Neural cell (in vitro differentiated cells): ENCODE measurements around the gene MISP. TPM values are rescaled to one million over a fixed set of nuclear protein-coding genes. Genes with fewer than 3 reads are reported as not detected.

Source experiments
- H2AFZ ChIP-seq: fragments of 200-600, 300-800 bp; sonication (generic), shearing (Covaris generic); 2 replicates; pipeline ENCODE4 v1.6.0; 2014; ENCODE audit warnings: low read depth, mild to moderate bottlenecking, antibody characterized with exemption, low read length, moderate library complexity
- H3F3A ChIP-seq: fragments of 200-600 bp; shearing (Covaris generic); 2 replicates; pipeline ENCODE4 v1.6.1; 2016; ENCODE audit warnings: mild to moderate bottlenecking, moderate library complexity, mixed read lengths, antibody characterized with exemption, low read length; ENCODE audit not compliant: insufficient read depth, poor library complexity, severe bottlenecking
- H3K27ac ChIP-seq: fragments of 200-600, 300-800 bp; sonication (generic), shearing (Covaris generic); 2 replicates; pipeline ENCODE4 v1.5.1; 2014; ENCODE audit warnings: mild to moderate bottlenecking, low read length, moderate library complexity
- H3K27me3 ChIP-seq: fragments of 300-800, 200-600 bp; sonication (generic), shearing (Covaris generic); 2 replicates; pipeline ENCODE4 v1.6.0; 2014; ENCODE audit warnings: mild to moderate bottlenecking, low read depth, low read length, moderate library complexity; ENCODE audit not compliant: insufficient read depth
- H3K36me3 ChIP-seq: fragments of 300-800, 200-600 bp; sonication (generic), shearing (Covaris generic); 2 replicates; pipeline ENCODE4 v1.5.1; 2014; ENCODE audit warnings: mild to moderate bottlenecking, antibody characterized with exemption, low read length, moderate library complexity; ENCODE audit not compliant: insufficient read depth
- H3K4me2 ChIP-seq: fragments of 300-800, 200-600 bp; sonication (generic), shearing (Covaris generic); 2 replicates; pipeline ENCODE4 v1.6.0; 2014; ENCODE audit warnings: mild to moderate bottlenecking, low read length
- H3K4me3 ChIP-seq: fragments of 300-800, 200-600 bp; sonication (generic), shearing (Covaris generic); 2 replicates; pipeline ENCODE4 v1.5.1; 2014; ENCODE audit warnings: mild to moderate bottlenecking, low read length, moderate library complexity
- H3K79me2 ChIP-seq: fragments of 200-600 bp; shearing (Covaris generic); replicated peaks from 2 replicates; pipeline ENCODE4 v1.6.0; 2014; ENCODE audit warnings: mild to moderate bottlenecking, low read length, moderate library complexity; ENCODE audit not compliant: insufficient read depth
- H3K9ac ChIP-seq: fragments of 300-800, 200-600 bp; sonication (generic), shearing (Covaris generic); 2 replicates; pipeline ENCODE4 v1.6.1; 2016; ENCODE audit warnings: mild to moderate bottlenecking, low read length, mixed read lengths
- H3K9me2 ChIP-seq: fragments of 200-600 bp; shearing (Covaris generic); 2 replicates; pipeline ENCODE4 v1.6.1; 2016; ENCODE audit warnings: mild to moderate bottlenecking, low read length, mixed read lengths; ENCODE audit not compliant: insufficient read depth
- H3K9me3 ChIP-seq: fragments of 200-600, 300-800 bp; sonication (generic), shearing (Covaris generic); 2 replicates; pipeline ENCODE4 v1.6.1; 2016; ENCODE audit warnings: mild to moderate bottlenecking, mixed run types, low read length, moderate library complexity, mixed read lengths
- H4K20me1 ChIP-seq: fragments of 200-600 bp; shearing (Covaris generic); 2 replicates; pipeline ENCODE4 v1.6.1; 2016; ENCODE audit warnings: mild to moderate bottlenecking, mixed run types; ENCODE audit not compliant: insufficient read depth
- EP300 ChIP-seq: fragments of 450-650 bp; conservative IDR thresholded peaks from 2 replicates; pipeline ENCODE4 v1.6.1; 2014; ENCODE audit warnings: antibody characterized with exemption, mild to moderate bottlenecking, moderate library complexity; ENCODE audit not compliant: poor library complexity, severe bottlenecking
- EZH2 ChIP-seq: fragments of 200-600, 300-800 bp; shearing (Covaris generic), sonication (generic); IDR thresholded peaks from 2 replicates; pipeline ENCODE4 v1.6.1; 2014; ENCODE audit warnings: antibody characterized with exemption, low read length, borderline replicate concordance, mild to moderate bottlenecking; ENCODE audit not compliant: insufficient read depth, poor library complexity, severe bottlenecking
- MXI1 ChIP-seq: fragments of 450-650 bp; conservative IDR thresholded peaks from 2 replicates; pipeline ENCODE4 v1.6.1; 2014; ENCODE audit warnings: antibody characterized with exemption, mild to moderate bottlenecking; ENCODE audit not compliant: poor library complexity, severe bottlenecking
- POLR2AphosphoS5 ChIP-seq: IDR thresholded peaks from 2 replicates; pipeline ENCODE4 v1.6.1; 2012
- RAD21 ChIP-seq: fragments of 450-650 bp; conservative IDR thresholded peaks from 2 replicates; pipeline ENCODE4 v1.6.1; 2014; ENCODE audit warnings: antibody characterized with exemption, mild to moderate bottlenecking, moderate library complexity
- SMC3 ChIP-seq: fragments of 450-650 bp; conservative IDR thresholded peaks from 2 replicates; pipeline ENCODE4 v1.6.1; 2014; ENCODE audit warnings: antibody characterized with exemption, mild to moderate bottlenecking, moderate library complexity; ENCODE audit not compliant: poor library complexity
- TAF1 ChIP-seq: IDR thresholded peaks from 2 replicates; pipeline ENCODE4 v1.6.1; 2012; ENCODE audit warnings: low read depth
- polyA plus RNA-seq: library from polyadenylated mRNA; depleted of rRNA; stranded (reverse); fragments of >200 nt; gene quantifications from 2 replicates; pipeline ENCODE4 v1.2.3, GENCODE V29; 2014
- TF ChIP-seq, protein P1 (sequence below): IDR thresholded peaks from 2 replicates; pipeline ENCODE4 v1.6.1; 2012; ENCODE audit warnings: borderline replicate concordance
- TF ChIP-seq, protein P2 (sequence below): fragments of 450-650 bp; IDR thresholded peaks from 2 replicates; pipeline ENCODE4 v1.5.1; 2014; ENCODE audit warnings: antibody characterized with exemption, mild to moderate bottlenecking, moderate library complexity; ENCODE audit not compliant: poor library complexity, severe bottlenecking

MISP gene
- polyA plus RNA-seq, 1 donor from 2014 or later: 0.98 TPM

GRCh38 chr19:731000-731399 is 19.9 kb upstream of the MISP start (continued):
- TF ChIP-seq, protein P1, sequence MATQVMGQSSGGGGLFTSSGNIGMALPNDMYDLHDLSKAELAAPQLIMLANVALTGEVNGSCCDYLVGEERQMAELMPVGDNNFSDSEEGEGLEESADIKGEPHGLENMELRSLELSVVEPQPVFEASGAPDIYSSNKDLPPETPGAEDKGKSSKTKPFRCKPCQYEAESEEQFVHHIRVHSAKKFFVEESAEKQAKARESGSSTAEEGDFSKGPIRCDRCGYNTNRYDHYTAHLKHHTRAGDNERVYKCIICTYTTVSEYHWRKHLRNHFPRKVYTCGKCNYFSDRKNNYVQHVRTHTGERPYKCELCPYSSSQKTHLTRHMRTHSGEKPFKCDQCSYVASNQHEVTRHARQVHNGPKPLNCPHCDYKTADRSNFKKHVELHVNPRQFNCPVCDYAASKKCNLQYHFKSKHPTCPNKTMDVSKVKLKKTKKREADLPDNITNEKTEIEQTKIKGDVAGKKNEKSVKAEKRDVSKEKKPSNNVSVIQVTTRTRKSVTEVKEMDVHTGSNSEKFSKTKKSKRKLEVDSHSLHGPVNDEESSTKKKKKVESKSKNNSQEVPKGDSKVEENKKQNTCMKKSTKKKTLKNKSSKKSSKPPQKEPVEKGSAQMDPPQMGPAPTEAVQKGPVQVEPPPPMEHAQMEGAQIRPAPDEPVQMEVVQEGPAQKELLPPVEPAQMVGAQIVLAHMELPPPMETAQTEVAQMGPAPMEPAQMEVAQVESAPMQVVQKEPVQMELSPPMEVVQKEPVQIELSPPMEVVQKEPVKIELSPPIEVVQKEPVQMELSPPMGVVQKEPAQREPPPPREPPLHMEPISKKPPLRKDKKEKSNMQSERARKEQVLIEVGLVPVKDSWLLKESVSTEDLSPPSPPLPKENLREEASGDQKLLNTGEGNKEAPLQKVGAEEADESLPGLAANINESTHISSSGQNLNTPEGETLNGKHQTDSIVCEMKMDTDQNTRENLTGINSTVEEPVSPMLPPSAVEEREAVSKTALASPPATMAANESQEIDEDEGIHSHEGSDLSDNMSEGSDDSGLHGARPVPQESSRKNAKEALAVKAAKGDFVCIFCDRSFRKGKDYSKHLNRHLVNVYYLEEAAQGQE: no peak

GRCh38 chr19:732148-733069 is 18.5 kb upstream of the MISP start:
- H3K36me3 ChIP-seq: peaks cover 3% of the 10 kb centered on the region
- no peak for TF ChIP-seq RAD21
- TF ChIP-seq, protein P1: no peak
- no peak overlapping the region for H3K4me2 ChIP-seq
- no peaks in the 10 kb centered on the region for H3K27me3 ChIP-seq
- no peaks in the 10 kb centered on the region for H3F3A ChIP-seq
- no peaks in the 10 kb centered on the region for H4K20me1 ChIP-seq
- H3K4me3 ChIP-seq: no peak overlapping the region
- no peak overlapping the region for H3K9ac ChIP-seq
- no peaks in the 10 kb centered on the region for H3K79me2 ChIP-seq
- H3K9me3 ChIP-seq: no peaks in the 10 kb centered on the region
- H3K27ac ChIP-seq: no peak overlapping the region
- no peak overlapping the region for H2AFZ ChIP-seq
- no peaks in the 10 kb centered on the region for H3K9me2 ChIP-seq

- peaks cover 3% of the 10 kb centered on the region for H3K36me3 ChIP-seq
- no peak overlapping the region for H3K27ac ChIP-seq
- TF ChIP-seq POLR2AphosphoS5 (no peak), TAF1 (no peak), EZH2 (no peak), SMC3 (no peak), EP300 (no peak), RAD21 (no peak), MXI1 (no peak)
- TF ChIP-seq, protein P1: no peak
- TF ChIP-seq, protein P2, sequence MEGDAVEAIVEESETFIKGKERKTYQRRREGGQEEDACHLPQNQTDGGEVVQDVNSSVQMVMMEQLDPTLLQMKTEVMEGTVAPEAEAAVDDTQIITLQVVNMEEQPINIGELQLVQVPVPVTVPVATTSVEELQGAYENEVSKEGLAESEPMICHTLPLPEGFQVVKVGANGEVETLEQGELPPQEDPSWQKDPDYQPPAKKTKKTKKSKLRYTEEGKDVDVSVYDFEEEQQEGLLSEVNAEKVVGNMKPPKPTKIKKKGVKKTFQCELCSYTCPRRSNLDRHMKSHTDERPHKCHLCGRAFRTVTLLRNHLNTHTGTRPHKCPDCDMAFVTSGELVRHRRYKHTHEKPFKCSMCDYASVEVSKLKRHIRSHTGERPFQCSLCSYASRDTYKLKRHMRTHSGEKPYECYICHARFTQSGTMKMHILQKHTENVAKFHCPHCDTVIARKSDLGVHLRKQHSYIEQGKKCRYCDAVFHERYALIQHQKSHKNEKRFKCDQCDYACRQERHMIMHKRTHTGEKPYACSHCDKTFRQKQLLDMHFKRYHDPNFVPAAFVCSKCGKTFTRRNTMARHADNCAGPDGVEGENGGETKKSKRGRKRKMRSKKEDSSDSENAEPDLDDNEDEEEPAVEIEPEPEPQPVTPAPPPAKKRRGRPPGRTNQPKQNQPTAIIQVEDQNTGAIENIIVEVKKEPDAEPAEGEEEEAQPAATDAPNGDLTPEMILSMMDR: no peak
These were observed 16.2 kb upstream of the MISP start for GRCh38 chr19:734716-735115.

More at GRCh38 chr19:734716-735115, 16.2 kb upstream of the MISP start:
- Histone ChIP-seq H2AFZ (no peak overlapping the region), H3K27me3 (no peaks in the 10 kb centered on the region), H3K9ac (no peak overlapping the region), H3K79me2 (no peaks in the 10 kb centered on the region), H3K9me3 (no peaks in the 10 kb centered on the region), H3K4me2 (no peak overlapping the region), H3F3A (no peaks in the 10 kb centered on the region), H3K9me2 (no peaks in the 10 kb centered on the region), H3K4me3 (no peak overlapping the region), H4K20me1 (no peaks in the 10 kb centered on the region)
